Stimulated activated CD4-positive, alpha-beta T cell treated with anti-CD3 and anti-CD28 coated beads, Interleukin-1b, Interleukin-23, amount 100 ng/mL, for 24 hours (primary cell): ENCODE results near the gene TWF2.
"Not testable (repeated sequence)": the region's sequence is repeated elsewhere in the genome, so short reads cannot be mapped to it uniquely, and the experiment has no call there.

Source experiments
- DNase-seq, 4 experiments: peaks; one replicate each; pipeline ENCODE4 v3.0.0-alpha.2; 2020; ENCODE audit warnings: low read depth in 4 of 4, low spot score in 1 of 4

Gene TWF2

GRCh38 chr3:52238761-52239701 lies at the start of gene TWF2:
TSS of gene TWF2 (minus strand) at chr3:52239158. CDS start at chr3:52239016, 142 bp downstream.
- DNase-seq = peak; percentile 59 to 76 (median 75)

- DNase-seq = no peak
Measured at GRCh38 chr3:52288674-52289073, 49.7 kb upstream of the TWF2 start.

- DNase-seq = no peak
Measured at GRCh38 chr3:52286777-52287110, 47.8 kb upstream of the TWF2 start.

GRCh38 chr3:52284051-52284450 lies 45.1 kb upstream of the TWF2 start:
- DNase-seq = not testable (repeated sequence)

GRCh38 chr3:52283306-52283705 lies 44.3 kb upstream of the TWF2 start:
- DNase-seq = no peak

GRCh38 chr3:52281981-52282801 lies 43.2 kb upstream of the TWF2 start:
- DNase-seq = no peak

- DNase-seq = no peak
Measured at GRCh38 chr3:52280050-52280461, 41.1 kb upstream of the TWF2 start.

- no peak for DNase-seq
Measured at GRCh38 chr3:52279596-52279995, 40.6 kb upstream of the TWF2 start.

GRCh38 chr3:52278510-52279069 lies 39.6 kb upstream of the TWF2 start, which contains the start of gene WDR82:
TSS of gene WDR82 (minus strand) at chr3:52278649. CDS start at chr3:52278361, 288 bp downstream.
- peak; percentile 96 to 99 (median 98) for DNase-seq

- DNase-seq = peak in 1 of 4 experiments; percentile 58
Measured at GRCh38 chr3:52277972-52278509, 39.1 kb upstream of the TWF2 start.

GRCh38 chr3:52277071-52277964 lies 38.4 kb upstream of the TWF2 start:
- peak in 3 of 4 experiments; percentile 56 to 76 (median 69) for DNase-seq

GRCh38 chr3:52274781-52275180 lies 35.8 kb upstream of the TWF2 start:
- DNase-seq = not testable (repeated sequence)

GRCh38 chr3:52272831-52273230 lies 33.9 kb upstream of the TWF2 start:
- DNase-seq = no peak

GRCh38 chr3:52272172-52272571 lies 33.2 kb upstream of the TWF2 start:
- not testable (repeated sequence) for DNase-seq

- no peak for DNase-seq
Measured at GRCh38 chr3:52270252-52270754, 31.3 kb upstream of the TWF2 start.

- no peak for DNase-seq
Measured at GRCh38 chr3:52269776-52270175, 30.8 kb upstream of the TWF2 start.

GRCh38 chr3:52268036-52268435 lies 29.1 kb upstream of the TWF2 start:
- DNase-seq = no peak

- DNase-seq = no peak
Measured at GRCh38 chr3:52265387-52265786, 26.4 kb upstream of the TWF2 start.

- no peak for DNase-seq
Measured at GRCh38 chr3:52262447-52262846, 23.5 kb upstream of the TWF2 start.

- DNase-seq = no peak
Measured at GRCh38 chr3:52259448-52259847, 20.5 kb upstream of the TWF2 start.
